Parathyroid adenoma (tissue), 2 donors: ENCODE measurements around the gene CDC26.
A peak's percentile ranks its signal among the peaks of the same experiment; 100 is the strongest.

ENCODE experiments used
- H2AFZ ChIP-seq: fragments of 300-600 bp; sonication (generic); one replicate; pipeline ENCODE4 v1.7.0; 2017; ENCODE audit warnings: antibody characterized with exemption, mild to moderate bottlenecking
- H3K27ac ChIP-seq: fragments of 300-600 bp; sonication (generic); one replicate; pipeline ENCODE4 v1.7.0; 2017
- H3K27me3 ChIP-seq: fragments of 300-600 bp; sonication (generic); one replicate; pipeline ENCODE4 v1.7.0; 2017; ENCODE audit warnings: low read length; ENCODE audit not compliant: control insufficient read depth, insufficient read depth
- H3K36me3 ChIP-seq: fragments of 300-600 bp; sonication (generic); one replicate; pipeline ENCODE4 v1.7.0; 2017; ENCODE audit warnings: low read length; ENCODE audit not compliant: control insufficient read depth, insufficient read depth
- H3K4me1 ChIP-seq: fragments of 300-600 bp; sonication (generic); one replicate; pipeline ENCODE4 v1.7.0; 2017; ENCODE audit warnings: control low read depth
- H3K4me2 ChIP-seq: fragments of 300-600 bp; sonication (generic); one replicate; pipeline ENCODE4 v1.7.0; 2017; ENCODE audit warnings: low read length
- H3K4me3 ChIP-seq: fragments of 300-600 bp; sonication (generic); one replicate; pipeline ENCODE4 v1.7.0; 2017; ENCODE audit warnings: low read depth, low read length
- H3K79me2 ChIP-seq: fragments of 300-600 bp; sonication (generic); one replicate; pipeline ENCODE4 v1.7.0; 2017; ENCODE audit warnings: control low read depth
- H3K9ac ChIP-seq: fragments of 300-600 bp; sonication (generic); one replicate; pipeline ENCODE4 v1.7.0; 2017; ENCODE audit warnings: mild to moderate bottlenecking
- H3K9me3 ChIP-seq: fragments of 300-600 bp; sonication (generic); one replicate; pipeline ENCODE4 v1.7.0; 2017; ENCODE audit warnings: low read length; ENCODE audit not compliant: control insufficient read depth
- TF ChIP-seq, protein P1 (sequence below): fragments of 300-600 bp; sonication (generic); IDR thresholded peaks from one replicate; pipeline ENCODE4 v1.7.0; 2017; ENCODE audit warnings: antibody characterized with exemption, mild to moderate bottlenecking
- donor health status: primary hyperparathyroidism.

CDC26 gene

DNA sequence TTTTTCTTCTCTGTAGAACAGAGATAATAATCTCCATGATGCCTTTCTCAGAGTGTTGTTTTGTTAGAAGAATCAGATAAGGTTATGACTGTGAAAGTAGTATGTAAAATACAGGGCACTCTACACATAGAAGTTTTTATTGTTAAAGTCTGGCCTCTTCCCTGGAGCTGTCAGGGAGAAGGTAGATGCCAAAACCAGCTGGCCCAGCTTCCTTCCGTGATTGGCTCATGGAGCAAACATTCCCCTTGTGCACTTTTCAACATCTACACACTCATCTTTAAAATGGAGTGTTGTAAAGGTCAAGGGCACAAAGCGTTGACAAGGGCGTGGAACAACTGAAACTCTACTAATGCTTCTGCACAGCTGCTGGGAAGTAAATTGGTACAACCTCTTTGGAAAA, 35.2 kb upstream of the CDC26 start:
- Histone ChIP-seq H3K4me1 (peaks cover 12% of the 10 kb centered on the region), H3K4me2 (peak overlapping the region; percentile 7), H3K36me3 (no peaks in the 10 kb centered on the region), H3K9me3 (no peaks in the 10 kb centered on the region), H2AFZ (peak overlapping the region; percentile 42), H3K27ac (peak overlapping the region; percentile 62), H3K9ac (no peak overlapping the region), H3K4me3 (no peak overlapping the region), H3K27me3 (no peaks in the 10 kb centered on the region), H3K79me2 (no peaks in the 10 kb centered on the region)
- TF ChIP-seq, protein P1, sequence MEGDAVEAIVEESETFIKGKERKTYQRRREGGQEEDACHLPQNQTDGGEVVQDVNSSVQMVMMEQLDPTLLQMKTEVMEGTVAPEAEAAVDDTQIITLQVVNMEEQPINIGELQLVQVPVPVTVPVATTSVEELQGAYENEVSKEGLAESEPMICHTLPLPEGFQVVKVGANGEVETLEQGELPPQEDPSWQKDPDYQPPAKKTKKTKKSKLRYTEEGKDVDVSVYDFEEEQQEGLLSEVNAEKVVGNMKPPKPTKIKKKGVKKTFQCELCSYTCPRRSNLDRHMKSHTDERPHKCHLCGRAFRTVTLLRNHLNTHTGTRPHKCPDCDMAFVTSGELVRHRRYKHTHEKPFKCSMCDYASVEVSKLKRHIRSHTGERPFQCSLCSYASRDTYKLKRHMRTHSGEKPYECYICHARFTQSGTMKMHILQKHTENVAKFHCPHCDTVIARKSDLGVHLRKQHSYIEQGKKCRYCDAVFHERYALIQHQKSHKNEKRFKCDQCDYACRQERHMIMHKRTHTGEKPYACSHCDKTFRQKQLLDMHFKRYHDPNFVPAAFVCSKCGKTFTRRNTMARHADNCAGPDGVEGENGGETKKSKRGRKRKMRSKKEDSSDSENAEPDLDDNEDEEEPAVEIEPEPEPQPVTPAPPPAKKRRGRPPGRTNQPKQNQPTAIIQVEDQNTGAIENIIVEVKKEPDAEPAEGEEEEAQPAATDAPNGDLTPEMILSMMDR: no peak

DNA sequence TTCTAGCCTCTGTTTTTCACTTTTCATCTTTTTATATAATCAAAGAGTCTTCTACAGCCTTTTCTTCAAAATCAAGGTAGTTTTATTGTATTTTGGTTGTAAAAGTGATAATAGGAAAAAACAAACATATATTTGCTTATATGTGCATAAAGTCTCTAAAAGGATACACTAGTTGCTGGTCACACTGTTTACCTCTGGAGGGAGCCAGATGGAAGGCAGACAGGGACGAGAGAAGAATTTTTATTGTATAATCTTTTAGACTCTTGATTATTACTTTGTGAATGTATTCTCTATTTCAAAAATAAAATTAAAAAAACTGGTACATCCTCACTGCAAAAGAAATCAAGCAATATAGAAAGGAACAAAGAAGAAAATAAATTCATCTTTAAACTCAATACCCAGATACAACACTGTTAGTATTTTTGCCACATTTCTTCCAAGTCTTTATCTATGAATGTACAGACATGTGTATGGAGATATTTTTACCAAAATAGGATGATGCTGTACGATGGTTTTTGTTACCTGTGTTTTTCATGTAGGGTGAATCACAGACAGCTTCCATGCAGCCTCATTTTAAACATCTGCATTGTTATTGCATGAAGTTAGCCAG, 33.9 kb upstream of the CDC26 start:
- H3K36me3 ChIP-seq: no peaks in the 10 kb centered on the region
- H2AFZ ChIP-seq: no peak overlapping the region
- no peak overlapping the region for H3K9ac ChIP-seq
- H3K27ac ChIP-seq: peak overlapping the region; percentile 62
- peak overlapping the region; percentile 2 for H3K4me2 ChIP-seq
- H3K4me3 ChIP-seq: peak overlapping the region; percentile 2
- TF ChIP-seq, protein P1: peak; percentile 57
- no peaks in the 10 kb centered on the region for H3K79me2 ChIP-seq
- H3K27me3 ChIP-seq: no peaks in the 10 kb centered on the region
- H3K9me3 ChIP-seq: no peaks in the 10 kb centered on the region
- peaks cover 12% of the 10 kb centered on the region for H3K4me1 ChIP-seq

DNA sequence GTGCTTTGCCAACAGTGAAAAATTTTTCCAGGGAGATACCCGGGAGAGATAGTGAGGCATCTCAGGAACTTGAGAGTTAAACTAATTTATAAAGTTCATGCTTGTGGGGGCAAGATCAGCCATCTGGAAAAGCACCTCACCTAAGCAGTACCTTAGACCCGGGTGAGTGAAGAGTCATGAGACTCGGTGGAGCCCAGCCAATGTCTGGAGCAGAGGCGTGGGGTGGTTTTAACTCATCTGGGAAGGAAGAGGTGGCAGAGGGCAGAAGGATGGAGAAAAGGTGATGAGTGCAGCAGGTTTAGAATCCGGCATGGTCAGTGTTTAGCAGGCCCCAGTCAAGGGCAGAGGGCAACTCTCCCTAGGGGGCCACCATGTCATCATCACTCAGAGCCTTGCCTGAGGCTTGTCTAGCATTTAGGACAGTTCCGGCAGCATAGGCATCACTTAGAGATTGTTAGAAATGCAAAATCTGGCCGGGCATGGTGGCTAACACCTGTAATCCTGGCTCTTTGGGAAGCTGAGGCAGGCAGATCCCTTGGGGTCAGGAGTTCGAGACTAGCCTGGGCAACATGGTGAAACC, 32.1 kb upstream of the CDC26 start:
- Histone ChIP-seq H2AFZ (no peak overlapping the region), H3K4me3 (peak overlapping the region; percentile 32), H3K27ac (peak overlapping the region; percentile 49), H3K4me1 (peaks cover 8% of the 10 kb centered on the region), H3K36me3 (no peaks in the 10 kb centered on the region), H3K4me2 (peak overlapping the region; percentile 34), H3K9me3 (no peaks in the 10 kb centered on the region), H3K79me2 (no peaks in the 10 kb centered on the region), H3K27me3 (no peaks in the 10 kb centered on the region), H3K9ac (no peak overlapping the region)
- TF ChIP-seq, protein P1: no peak

DNA sequence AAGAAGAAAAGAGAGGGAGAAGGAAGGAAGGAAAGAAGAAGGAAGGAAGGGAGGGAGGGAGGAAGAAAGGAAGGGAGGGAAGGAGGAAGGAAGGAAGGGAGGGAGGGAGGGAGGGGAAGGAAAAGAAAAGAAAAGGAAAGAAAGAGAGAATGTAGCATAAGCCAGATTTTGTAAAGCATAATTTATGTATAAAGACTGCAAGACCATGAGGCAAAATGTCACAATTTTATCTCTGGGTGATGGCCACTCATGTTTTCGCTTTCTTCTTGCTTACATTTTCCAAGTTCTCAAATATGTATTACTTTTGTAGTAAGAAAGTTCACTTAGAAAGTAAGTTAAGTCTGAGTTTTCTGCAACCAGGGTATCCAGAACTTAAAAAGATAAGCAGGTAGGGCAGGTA, 31.2 kb upstream of the CDC26 start:
- Histone ChIP-seq H3K4me3 (no peak overlapping the region), H3K27ac (no peak overlapping the region), H3K9me3 (no peaks in the 10 kb centered on the region), H3K4me2 (no peak overlapping the region), H3K36me3 (no peaks in the 10 kb centered on the region), H3K9ac (no peak overlapping the region), H3K27me3 (no peaks in the 10 kb centered on the region), H3K79me2 (no peaks in the 10 kb centered on the region), H2AFZ (no peak overlapping the region), H3K4me1 (peaks cover 8% of the 10 kb centered on the region)
- TF ChIP-seq, protein P1: no peak
